ENCODE measurements around the gene ACTN1.

The ACTN1 gene

GRCh38 chr14:68931474-68932051 lies 47.5 kb downstream of the ACTN1 start:
- ChIA-PET POLR2A (no interaction called here), CTCF (no interaction called here)
- TF ChIP-seq CTCF (IDR thresholded peaks at IDR 0.05; ENCODE audit: control extremely low read depth, extremely low read depth, low read depth, missing control alignments), result no peak
- no peak for DNase-seq (ENCODE audit: extremely low spot score)

DNA sequence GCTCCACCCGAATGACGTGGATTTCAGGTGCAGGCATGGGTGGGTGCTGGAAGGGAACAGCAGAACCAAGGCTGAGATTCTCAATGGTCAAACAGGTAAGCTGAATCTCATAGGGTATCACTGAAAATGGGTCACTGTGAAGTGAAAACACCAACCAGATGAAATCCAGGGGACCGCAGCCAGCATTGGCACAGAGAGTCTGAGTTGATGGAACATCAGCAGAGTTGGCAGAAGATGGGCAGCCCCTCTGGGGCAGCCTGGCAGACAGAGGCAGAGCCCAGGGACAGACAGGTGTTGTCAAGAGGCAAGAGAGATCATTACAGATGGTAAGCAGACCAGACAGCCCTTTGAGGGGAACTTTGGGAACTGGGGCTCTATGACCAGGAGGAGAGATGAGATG lies 48.0 kb downstream of the ACTN1 start:
- CTCF ChIA-PET, result interaction anchor here (2.4 kb wide), 1 partner anchor 11 kb away, joined by 6 read pairs; no protein-coding TSS in a partner anchor
- TF ChIP-seq CTCF (IDR thresholded peaks at IDR 0.05; ENCODE audit: control extremely low read depth, extremely low read depth, low read depth, missing control alignments), result no peak
- POLR2A ChIA-PET, result no interaction called here
- no peak for DNase-seq (ENCODE audit: extremely low spot score)

- no peak for DNase-seq (ENCODE audit: extremely low spot score)
- ChIA-PET CTCF (interaction anchor here (2.4 kb wide), 1 partner anchor 10 kb away, joined by 6 read pairs; no protein-coding TSS in a partner anchor), POLR2A (no interaction called here)
- no peak for TF ChIP-seq CTCF (IDR thresholded peaks at IDR 0.05; ENCODE audit: control extremely low read depth, extremely low read depth, low read depth, missing control alignments)
Observed at GRCh38 chr14:68929623-68930307, 49.3 kb downstream of the ACTN1 start.

DNA sequence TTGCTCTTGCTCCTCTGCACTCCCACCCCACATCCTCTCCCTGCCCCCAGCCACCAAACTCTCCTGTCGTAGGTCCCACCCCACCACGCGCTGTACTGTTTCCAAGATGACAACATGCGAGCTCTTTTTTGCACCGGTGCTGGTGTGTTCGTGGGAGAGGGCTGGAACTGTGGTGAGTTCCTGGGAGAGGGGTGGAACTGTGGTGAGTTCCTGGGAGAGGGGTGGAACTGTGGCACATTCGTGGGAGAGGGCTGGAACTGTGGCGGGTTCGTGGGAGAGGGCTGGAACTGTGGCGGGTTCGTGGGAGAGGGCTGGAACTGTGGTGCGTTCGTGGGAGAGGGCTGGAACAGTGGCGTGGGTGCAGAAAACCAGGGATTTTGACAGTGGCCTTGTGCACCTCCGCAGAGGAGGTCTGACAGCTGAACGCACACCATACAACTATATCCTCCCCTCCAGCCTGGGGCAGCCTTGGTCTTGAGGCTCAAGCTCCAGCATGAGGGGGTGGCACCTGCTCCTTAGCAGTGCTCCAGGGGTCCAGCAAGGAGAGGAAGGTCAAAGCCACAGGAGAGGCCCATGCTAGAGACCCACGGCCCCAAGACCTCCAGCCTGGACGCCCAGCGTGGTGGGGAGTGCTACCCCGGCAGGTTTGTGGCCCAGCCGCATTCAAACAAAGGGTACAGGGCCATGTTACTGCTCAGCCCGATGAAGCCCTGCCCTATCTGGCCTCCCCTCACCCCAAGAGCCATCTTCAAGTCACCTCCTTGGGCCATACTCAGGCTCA lies 50.1 kb downstream of the ACTN1 start:
- DNase-seq (ENCODE audit: extremely low spot score), result no peak
- no peak for TF ChIP-seq CTCF (IDR thresholded peaks at IDR 0.05; ENCODE audit: control extremely low read depth, extremely low read depth, low read depth, missing control alignments)
- POLR2A ChIA-PET, result no interaction called here
- CTCF ChIA-PET, result interaction anchor here (2.4 kb wide), 1 partner anchor 9 kb away, joined by 6 read pairs; no protein-coding TSS in a partner anchor

DNA sequence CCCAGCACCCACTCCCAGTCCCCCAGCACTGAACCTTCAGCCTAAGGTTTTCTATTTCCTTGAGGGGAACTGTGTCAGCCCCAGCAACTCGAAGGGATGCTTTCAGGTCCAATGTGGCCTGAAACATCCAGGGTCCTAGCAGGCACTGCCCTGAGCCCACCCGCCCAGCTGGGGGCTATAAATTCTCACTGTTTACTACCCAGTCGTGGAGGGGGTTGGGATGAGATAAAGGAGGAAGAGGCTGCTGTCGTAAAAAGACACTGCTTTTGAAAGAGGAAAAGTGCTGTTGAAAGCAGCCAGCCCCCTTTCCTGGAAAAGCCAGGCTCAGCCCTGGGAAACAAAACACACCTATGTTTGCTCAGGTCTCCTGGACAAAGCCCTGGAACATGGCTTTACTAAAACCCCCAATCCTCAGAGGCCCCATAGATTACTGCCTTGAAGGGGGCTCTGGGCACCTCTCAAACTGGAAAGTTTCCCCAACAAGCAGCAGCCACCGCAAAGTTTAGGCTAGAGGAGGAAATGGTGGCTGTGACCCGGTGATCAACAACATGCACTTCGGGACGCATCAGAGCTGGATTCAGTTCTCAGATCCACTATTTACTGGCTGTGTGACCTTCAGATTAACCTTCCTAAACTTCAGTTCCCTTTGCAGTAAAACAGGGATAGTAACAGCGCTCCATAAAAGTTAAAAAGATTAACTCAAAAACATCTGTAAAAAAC lies 51.0 kb downstream of the ACTN1 start:
- ChIA-PET POLR2A (no interaction called here), CTCF (no interaction called here)
- DNase-seq (ENCODE audit: extremely low spot score), result no peak
- no peak for TF ChIP-seq CTCF (IDR thresholded peaks at IDR 0.05; ENCODE audit: control extremely low read depth, extremely low read depth, low read depth, missing control alignments)

DNA sequence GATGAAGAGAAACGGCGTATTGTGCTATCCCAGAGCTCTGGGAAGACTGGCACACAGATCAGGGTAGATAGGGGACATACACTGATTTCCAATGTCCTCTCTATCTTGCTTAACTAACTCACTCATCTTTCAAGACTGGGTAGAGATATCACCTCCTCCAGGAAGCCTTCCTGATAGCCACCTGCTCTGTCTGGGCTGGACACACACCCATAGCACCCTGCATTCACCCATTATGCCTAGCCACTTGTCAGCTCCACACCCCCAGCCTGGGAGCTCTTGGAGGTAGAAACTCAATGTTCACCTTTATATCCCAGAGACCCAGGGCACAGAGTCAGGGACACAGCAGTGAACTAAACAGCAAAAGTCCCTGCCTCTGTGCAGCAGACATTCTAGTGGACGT lies 52.0 kb downstream of the ACTN1 start:
- ChIA-PET POLR2A (no interaction called here), CTCF (interaction anchor here (1.7 to 2.3 kb wide), 3 partner anchors 13 to 64 kb away, joined by 5 to 8 read pairs (median 5); no protein-coding TSS in a partner anchor)
- no peak for DNase-seq (ENCODE audit: extremely low spot score)
- no peak for TF ChIP-seq CTCF (IDR thresholded peaks at IDR 0.05; ENCODE audit: control extremely low read depth, extremely low read depth, low read depth, missing control alignments)
